ENCODE results near the gene CCM2.

DNA sequence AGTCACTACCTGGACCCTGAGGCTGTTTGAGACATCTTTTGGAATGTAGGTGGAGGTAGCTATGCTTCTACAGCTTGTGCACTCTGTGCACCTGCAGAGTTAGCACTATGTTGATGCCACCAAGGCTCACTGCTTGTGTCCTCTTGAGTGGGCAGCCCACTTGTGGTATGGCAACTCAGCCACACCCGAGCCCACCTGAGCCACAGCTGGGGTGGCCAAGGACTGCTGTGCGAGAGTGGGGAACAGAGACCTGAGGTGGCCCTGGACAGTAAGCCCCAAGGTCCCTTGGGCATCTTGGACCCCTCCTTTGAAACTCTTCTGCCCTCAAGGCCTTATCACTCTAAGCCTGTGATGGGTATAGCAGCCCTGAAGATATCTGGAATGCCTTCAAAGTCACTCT lies 46.8 kb upstream of the CCM2 start:
- no peak for TF ChIP-seq CTCF (IDR thresholded peaks at IDR 0.05)
- TF ChIP-seq POLR2A (IDR thresholded peaks at IDR 0.05), result no peak

Data from tibial nerve (tissue), 3 donors.